ENCODE results near the gene DLGAP4. TPM values are rescaled to one million over a fixed set of nuclear protein-coding genes. Genes with fewer than 3 reads are reported as not detected.

DLGAP4 gene
- total and polyA plus RNA-seq, 2 experiments from 2014 or later = 14.3 to 68.1 TPM

DNA sequence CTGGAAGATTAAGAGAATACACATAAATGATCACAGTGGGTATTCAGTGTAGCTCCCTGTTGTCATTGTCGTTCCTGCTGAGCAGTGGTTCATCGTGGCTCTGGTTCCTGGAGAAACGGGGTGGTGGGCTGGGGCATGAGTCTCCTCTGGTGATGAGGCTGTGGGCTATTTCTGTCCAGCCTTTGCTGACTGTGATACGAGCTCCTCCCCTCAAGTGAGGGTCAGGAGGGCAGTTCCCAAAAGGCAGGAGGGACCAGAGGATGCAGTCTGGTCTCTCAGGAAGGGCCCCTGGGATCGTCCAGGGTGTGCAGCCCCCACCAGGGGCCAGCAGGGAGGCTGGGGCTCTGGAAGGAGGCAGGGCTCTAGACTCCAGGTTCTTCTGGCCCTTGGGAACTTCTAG lies 31.1 kb upstream of the DLGAP4 start:
- H3K9ac ChIP-seq = no peak overlapping the region
- no peaks in the 10 kb centered on the region for H3K79me2 ChIP-seq (ENCODE audit: insufficient read depth)
- no peaks in the 10 kb centered on the region for H3K36me3 ChIP-seq (ENCODE audit: low read depth)
- H3K4me3 ChIP-seq = no peak overlapping the region
- no peaks in the 10 kb centered on the region for H3F3A ChIP-seq (ENCODE audit: insufficient read depth)
- in situ Hi-C loops (cut with MboI) = no loop called here
- no peak for DNase-seq
- TF ChIP-seq EZH2phosphoT487 (IDR thresholded peaks at IDR 0.05; ENCODE audit: insufficient read depth, low read depth) = no peak
- no peak for TF ChIP-seq EZH2 (IDR thresholded peaks at IDR 0.05; ENCODE audit: insufficient read depth, poor library complexity, severe bottlenecking)
- no peaks in the 10 kb centered on the region for H4K20me1 ChIP-seq (ENCODE audit: insufficient read depth)
- no peaks in the 10 kb centered on the region for H3K4me1 ChIP-seq (ENCODE audit: insufficient read depth)
- peaks cover 54% of the 10 kb centered on the region for H3K27me3 ChIP-seq (replicated peaks; ENCODE audit: insufficient read depth)
- no peak overlapping the region for H3K4me2 ChIP-seq (ENCODE audit: unreplicated experiment)
- no peaks in the 10 kb centered on the region for H3K9me2 ChIP-seq (ENCODE audit: insufficient read depth)
- H3K27ac ChIP-seq = no peak overlapping the region
- whole genome bisulfite sequencing, 2 experiments (ENCODE audit: low coverage in 1 of 2, low lambda C conversion rate in 2 of 2, missing lambda C conversion rate in 2 of 2) = 34 to 35% methylated on average over 5 of the region's 5 CpGs
- no peak overlapping the region for H2AFZ ChIP-seq
- no peaks in the 10 kb centered on the region for H3K9me3 ChIP-seq (ENCODE audit: low read depth)

DNA sequence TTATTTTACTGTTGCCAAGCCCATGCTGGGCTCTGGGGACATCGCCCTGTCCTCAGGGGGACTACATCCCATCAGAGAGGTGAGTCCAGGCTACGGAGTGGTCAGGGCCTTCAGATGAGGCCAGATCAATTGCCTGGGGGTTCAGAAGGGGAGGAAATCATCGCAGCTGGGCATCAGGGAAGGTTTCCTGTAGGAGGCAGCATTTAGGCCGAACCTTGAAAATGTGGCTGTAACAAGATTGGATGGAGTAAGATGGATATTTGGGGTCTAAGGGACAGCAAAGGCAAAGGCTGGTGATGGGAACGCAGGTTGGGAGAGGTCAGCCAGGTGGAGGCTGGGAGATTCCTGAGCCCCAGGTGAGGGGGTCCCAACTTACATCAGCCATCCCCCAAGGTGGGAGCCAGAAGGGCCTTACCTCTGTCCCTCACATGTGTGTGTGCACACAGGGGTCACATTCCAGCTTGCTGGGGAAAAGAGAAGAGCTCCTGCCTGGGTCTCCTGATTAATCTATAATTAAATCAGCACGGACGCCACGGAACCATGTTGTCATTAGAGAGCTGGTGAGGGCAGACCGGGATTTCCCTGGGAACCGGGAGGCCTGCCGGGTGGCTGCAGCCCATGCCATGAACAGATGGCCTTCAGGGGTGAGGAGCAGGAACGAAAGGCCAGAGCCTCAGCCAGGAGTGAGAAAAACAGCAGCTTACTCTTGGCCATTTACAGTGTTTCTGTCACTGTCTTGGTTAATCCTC lies 30.5 kb upstream of the DLGAP4 start:
- H3K4me2 ChIP-seq (ENCODE audit: unreplicated experiment) = no peak overlapping the region
- no peaks in the 10 kb centered on the region for H3K9me3 ChIP-seq (ENCODE audit: low read depth)
- no peak for DNase-seq
- no peak overlapping the region for H3K4me3 ChIP-seq
- no peaks in the 10 kb centered on the region for H3K79me2 ChIP-seq (ENCODE audit: insufficient read depth)
- TF ChIP-seq EZH2 (IDR thresholded peaks at IDR 0.05; ENCODE audit: insufficient read depth, poor library complexity, severe bottlenecking) (no peak), EZH2phosphoT487 (IDR thresholded peaks at IDR 0.05; ENCODE audit: insufficient read depth, low read depth) (no peak)
- WGBS, 2 experiments (ENCODE audit: low coverage in 1 of 2, low lambda C conversion rate in 2 of 2, missing lambda C conversion rate in 2 of 2) = 37 to 41% methylated on average over 12 of the region's 12 CpGs
- no peak overlapping the region for H3K27ac ChIP-seq
- H3K9me2 ChIP-seq (ENCODE audit: insufficient read depth) = no peaks in the 10 kb centered on the region
- no peaks in the 10 kb centered on the region for H3F3A ChIP-seq (ENCODE audit: insufficient read depth)
- H2AFZ ChIP-seq = no peak overlapping the region
- H3K4me1 ChIP-seq (ENCODE audit: insufficient read depth) = no peaks in the 10 kb centered on the region
- peaks cover 54% of the 10 kb centered on the region for H3K27me3 ChIP-seq (replicated peaks; ENCODE audit: insufficient read depth)
- H3K9ac ChIP-seq = no peak overlapping the region
- H3K36me3 ChIP-seq (ENCODE audit: low read depth) = no peaks in the 10 kb centered on the region
- in situ Hi-C loops (cut with MboI) = no loop called here
- H4K20me1 ChIP-seq (ENCODE audit: insufficient read depth) = no peaks in the 10 kb centered on the region

DNA sequence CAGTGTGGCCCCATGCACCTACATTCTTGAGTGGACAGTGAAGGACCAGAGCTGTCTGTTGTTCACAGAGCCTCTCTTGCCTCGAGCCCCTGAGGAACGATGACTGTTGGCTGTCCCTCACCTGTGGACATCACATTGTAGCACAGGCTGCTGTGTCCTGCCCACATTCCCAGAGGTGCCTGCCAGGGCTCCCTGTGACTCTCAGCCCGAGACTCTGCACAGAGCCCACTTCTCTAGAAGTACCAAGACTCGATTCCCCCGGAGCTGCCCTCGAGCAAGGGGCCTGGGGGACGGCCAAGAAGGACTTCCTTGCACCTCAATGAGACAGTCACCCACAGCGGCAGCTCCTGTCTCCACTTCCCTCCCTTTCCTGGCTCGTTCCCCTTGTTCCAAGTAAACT lies 28.6 kb upstream of the DLGAP4 start:
- 32 to 36% methylated on average over 9 of the region's 9 CpGs for WGBS, 2 experiments (ENCODE audit: low coverage in 1 of 2, low lambda C conversion rate in 2 of 2, missing lambda C conversion rate in 2 of 2)
- no peak for DNase-seq

DNA sequence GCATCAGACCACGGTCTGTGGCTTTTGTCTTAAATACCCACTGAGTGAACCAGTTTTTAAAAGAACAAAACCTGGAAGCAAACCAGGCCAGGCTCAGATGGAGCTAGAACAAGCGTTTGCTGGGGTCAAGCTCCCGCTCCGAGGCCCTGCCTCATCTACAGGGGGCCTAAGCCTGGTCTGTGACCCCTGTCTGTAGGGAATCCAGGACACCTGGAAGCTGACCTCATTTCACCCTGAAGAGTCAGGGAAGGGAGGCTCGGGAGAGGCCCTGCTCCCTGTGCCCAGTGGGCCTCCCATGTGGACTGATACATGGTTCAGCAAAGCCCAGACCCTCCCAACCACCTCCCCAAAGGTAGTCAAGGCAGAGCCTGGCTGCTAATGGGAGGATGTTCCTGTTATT lies 26.8 kb upstream of the DLGAP4 start:
- no peaks in the 10 kb centered on the region for H3K36me3 ChIP-seq (ENCODE audit: low read depth)
- WGBS, 2 experiments (ENCODE audit: low coverage in 1 of 2, low lambda C conversion rate in 2 of 2, missing lambda C conversion rate in 2 of 2) = 28 to 31% methylated on average over 4 to 5 of the region's 5 CpGs
- H2AFZ ChIP-seq = no peak overlapping the region
- peaks cover 77% of the 10 kb centered on the region for H3K27me3 ChIP-seq (replicated peaks; ENCODE audit: insufficient read depth)
- no peak overlapping the region for H3K4me3 ChIP-seq
- no peaks in the 10 kb centered on the region for H4K20me1 ChIP-seq (ENCODE audit: insufficient read depth)
- DNase-seq = no peak
- H3K9me3 ChIP-seq (ENCODE audit: low read depth) = no peaks in the 10 kb centered on the region
- H3K4me2 ChIP-seq (ENCODE audit: unreplicated experiment) = no peak overlapping the region
- no peaks in the 10 kb centered on the region for H3K9me2 ChIP-seq (ENCODE audit: insufficient read depth)
- H3K4me1 ChIP-seq (ENCODE audit: insufficient read depth) = no peaks in the 10 kb centered on the region
- no peaks in the 10 kb centered on the region for H3F3A ChIP-seq (ENCODE audit: insufficient read depth)
- no peak overlapping the region for H3K9ac ChIP-seq
- in situ Hi-C loops (cut with MboI) = no loop called here
- TF ChIP-seq EZH2 (IDR thresholded peaks at IDR 0.05; ENCODE audit: insufficient read depth, poor library complexity, severe bottlenecking) = no peak
- no peak for TF ChIP-seq EZH2phosphoT487 (IDR thresholded peaks at IDR 0.05; ENCODE audit: insufficient read depth, low read depth)
- no peaks in the 10 kb centered on the region for H3K79me2 ChIP-seq (ENCODE audit: insufficient read depth)
- H3K27ac ChIP-seq = no peak overlapping the region

More for the DNA sequence above, 28.6 kb upstream of the DLGAP4 start:
- in situ Hi-C loops (cut with MboI) = no loop called here
- Histone ChIP-seq H3F3A (ENCODE audit: insufficient read depth) (no peaks in the 10 kb centered on the region), H3K4me3 (no peak overlapping the region), H4K20me1 (ENCODE audit: insufficient read depth) (no peaks in the 10 kb centered on the region), H3K79me2 (ENCODE audit: insufficient read depth) (no peaks in the 10 kb centered on the region), H3K27me3 (replicated peaks; ENCODE audit: insufficient read depth) (peaks cover 69% of the 10 kb centered on the region), H3K9me3 (ENCODE audit: low read depth) (no peaks in the 10 kb centered on the region), H3K9me2 (ENCODE audit: insufficient read depth) (no peaks in the 10 kb centered on the region), H3K9ac (no peak overlapping the region), H2AFZ (no peak overlapping the region), H3K36me3 (ENCODE audit: low read depth) (no peaks in the 10 kb centered on the region), H3K4me2 (ENCODE audit: unreplicated experiment) (no peak overlapping the region), H3K27ac (no peak overlapping the region), H3K4me1 (ENCODE audit: insufficient read depth) (no peaks in the 10 kb centered on the region)
- TF ChIP-seq EZH2phosphoT487 (IDR thresholded peaks at IDR 0.05; ENCODE audit: insufficient read depth, low read depth) = no peak
- TF ChIP-seq EZH2 (IDR thresholded peaks at IDR 0.05; ENCODE audit: insufficient read depth, poor library complexity, severe bottlenecking) = no peak
